ENCODE results near the gene KIR3DL1. TPM values are rescaled to one million over a fixed set of nuclear protein-coding genes. Genes with fewer than 3 reads are reported as not detected.
"Not testable (repeated sequence)": the region's sequence is repeated elsewhere in the genome, so short reads cannot be mapped to it uniquely, and the experiment has no call there.

The KIR3DL1 gene
- total RNA-seq, 1 experiment from 2014 or later, result not detected

- not testable (repeated sequence) for DNase-seq; H3K4me1 ChIP-seq (ENCODE audit: low read length); H3K9me2 ChIP-seq (replicated peaks; ENCODE audit: insufficient read depth, low read length); H3K9me3 ChIP-seq (ENCODE audit: low read length); H4K20me1 ChIP-seq (ENCODE audit: insufficient read depth, low read depth, low read length); H2AFZ ChIP-seq (ENCODE audit: low read length); H3K36me3 ChIP-seq (ENCODE audit: insufficient read depth, low read length); H3K27me3 ChIP-seq (ENCODE audit: low read length); H3K4me3 ChIP-seq (ENCODE audit: low read length); H3K4me2 ChIP-seq (ENCODE audit: low read depth, low read length, poor library complexity, severe bottlenecking); H3K27ac ChIP-seq (ENCODE audit: low read length); H3K79me2 ChIP-seq (ENCODE audit: low read length); H3K9ac ChIP-seq (ENCODE audit: low read length)
Measured at GRCh38 chr19:54858476-54858875, 42.2 kb downstream of the KIR3DL1 start.

GRCh38 chr19:54859421-54859820, 43.2 kb downstream of the KIR3DL1 start:
- not testable (repeated sequence) for H3K27ac ChIP-seq (ENCODE audit: low read length); H3K4me2 ChIP-seq (ENCODE audit: low read depth, low read length, poor library complexity, severe bottlenecking); H3K4me3 ChIP-seq (ENCODE audit: low read length); H4K20me1 ChIP-seq (ENCODE audit: insufficient read depth, low read depth, low read length); H3K9me3 ChIP-seq (ENCODE audit: low read length); H3K27me3 ChIP-seq (ENCODE audit: low read length); H2AFZ ChIP-seq (ENCODE audit: low read length); H3K4me1 ChIP-seq (ENCODE audit: low read length); H3K36me3 ChIP-seq (ENCODE audit: insufficient read depth, low read length); H3K9ac ChIP-seq (ENCODE audit: low read length); H3K79me2 ChIP-seq (ENCODE audit: low read length); H3K9me2 ChIP-seq (replicated peaks; ENCODE audit: insufficient read depth, low read length)
- peak; percentile 40 for DNase-seq

DNA sequence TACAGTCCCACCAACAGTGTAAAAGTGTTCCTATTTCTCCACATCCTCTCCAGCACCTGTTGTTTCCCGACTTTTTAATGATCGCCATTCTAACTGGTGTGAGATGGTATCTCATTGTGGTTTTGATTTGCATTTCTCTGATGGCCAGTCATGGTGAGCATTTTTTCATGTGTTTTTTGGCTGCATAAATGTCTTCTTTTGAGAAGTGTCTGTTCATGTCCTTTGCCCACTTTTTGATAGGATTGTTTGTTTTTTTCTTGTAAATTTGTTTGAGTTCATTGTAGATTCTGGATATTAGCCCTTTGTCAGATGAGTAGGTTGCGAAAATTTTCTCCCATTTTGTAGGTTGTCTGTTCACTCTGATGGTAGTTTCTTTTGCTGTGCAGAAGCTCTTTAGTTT, 47.2 kb downstream of the KIR3DL1 start:
- H3K27me3 ChIP-seq (ENCODE audit: low read length); H3K36me3 ChIP-seq (ENCODE audit: insufficient read depth, low read length); H3K4me3 ChIP-seq (ENCODE audit: low read length); H3K79me2 ChIP-seq (ENCODE audit: low read length); H3K27ac ChIP-seq (ENCODE audit: low read length); H3K9ac ChIP-seq (ENCODE audit: low read length); DNase-seq; H3K4me1 ChIP-seq (ENCODE audit: low read length); H2AFZ ChIP-seq (ENCODE audit: low read length); H3K9me3 ChIP-seq (ENCODE audit: low read length); H3K9me2 ChIP-seq (replicated peaks; ENCODE audit: insufficient read depth, low read length); H3K4me2 ChIP-seq (ENCODE audit: low read depth, low read length, poor library complexity, severe bottlenecking); H4K20me1 ChIP-seq (ENCODE audit: insufficient read depth, low read depth, low read length): not testable (repeated sequence)

DNA sequence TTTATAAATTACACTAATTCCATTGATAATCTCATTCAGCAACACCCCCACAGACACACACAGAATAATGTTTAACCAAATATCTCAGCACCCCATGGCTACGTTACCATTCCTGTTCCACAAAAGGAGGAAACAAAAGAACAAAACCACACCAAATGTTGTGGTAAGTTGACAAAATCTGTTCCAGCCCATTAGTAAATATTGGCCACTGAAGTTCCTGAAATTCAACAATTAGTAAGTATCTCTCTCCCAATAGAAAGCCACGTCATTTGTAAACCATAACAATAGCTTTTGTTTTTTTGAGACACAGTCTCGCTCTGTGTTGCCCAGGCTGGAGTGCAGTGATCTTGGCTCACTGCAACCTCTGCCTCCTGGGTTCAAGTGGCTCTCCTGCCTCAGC, 55.4 kb downstream of the KIR3DL1 start:
- Histone ChIP-seq H3K4me2 (ENCODE audit: low read depth, low read length, poor library complexity, severe bottlenecking) (no peak overlapping the region), H2AFZ (ENCODE audit: low read length) (no peak overlapping the region), H3K4me1 (ENCODE audit: low read length) (no peaks in the 10 kb centered on the region), H3K4me3 (ENCODE audit: low read length) (no peak overlapping the region), H4K20me1 (ENCODE audit: insufficient read depth, low read depth, low read length) (no peaks in the 10 kb centered on the region), H3K36me3 (ENCODE audit: insufficient read depth, low read length) (no peaks in the 10 kb centered on the region), H3K9ac (ENCODE audit: low read length) (no peak overlapping the region), H3K9me2 (replicated peaks; ENCODE audit: insufficient read depth, low read length) (no peaks in the 10 kb centered on the region), H3K27me3 (ENCODE audit: low read length) (no peaks in the 10 kb centered on the region), H3K9me3 (ENCODE audit: low read length) (no peaks in the 10 kb centered on the region), H3K27ac (ENCODE audit: low read length) (no peak overlapping the region), H3K79me2 (ENCODE audit: low read length) (no peaks in the 10 kb centered on the region)
- DNase-seq, result no peak

- no peak within 1 kb of the TSS for H3K4me3 ChIP-seq (ENCODE audit: low read length)
Measured at GRCh38 chr19:54873990-54874389, 57.7 kb downstream of the KIR3DL1 start, which contains the start of gene FCAR. Gene FCAR, plus strand, starts transcription at chr19:54874235. Its CDS starts 55 bp downstream, at chr19:54874290.

DNA sequence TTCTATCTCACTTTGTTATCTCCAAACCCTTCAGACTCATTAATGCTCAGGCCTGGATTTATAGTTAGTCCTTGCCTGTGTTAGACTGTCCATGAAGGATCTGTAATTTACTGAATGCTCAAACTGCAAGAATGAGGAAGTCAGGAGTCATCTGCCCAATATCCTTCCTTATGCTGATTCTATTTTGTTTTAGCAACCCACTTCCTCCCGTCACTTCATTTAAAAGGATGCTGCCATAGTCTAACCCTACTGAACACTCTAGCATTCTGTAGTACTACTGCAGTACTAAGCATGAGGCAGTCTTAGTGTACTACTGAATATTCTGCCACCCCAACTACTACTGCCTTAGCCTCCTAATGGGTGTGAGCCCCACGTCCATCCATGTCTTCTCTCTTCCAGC, 59.2 kb downstream of the KIR3DL1 start:
- no peak overlapping the region for H3K4me3 ChIP-seq (ENCODE audit: low read length)
- DNase-seq, result peak; percentile 39

More at GRCh38 chr19:54873990-54874389, 57.7 kb downstream of the KIR3DL1 start, which contains the start of gene FCAR:
- H3K9me2 ChIP-seq (replicated peaks; ENCODE audit: insufficient read depth, low read length), result no peaks in the 10 kb centered on the region
- DNase-seq, result no peak
- H3K4me1 ChIP-seq (ENCODE audit: low read length), result no peaks in the 10 kb centered on the region
- H3K9ac ChIP-seq (ENCODE audit: low read length), result no peak within 1 kb of the TSS
- no peaks in the 10 kb centered on the region for H4K20me1 ChIP-seq (ENCODE audit: insufficient read depth, low read depth, low read length)
- H3K27me3 ChIP-seq (ENCODE audit: low read length), result no peaks in the 10 kb centered on the region
- H3K27ac ChIP-seq (ENCODE audit: low read length), result no peak within 1 kb of the TSS
- no peaks in the 10 kb centered on the region for H3K9me3 ChIP-seq (ENCODE audit: low read length)
- H2AFZ ChIP-seq (ENCODE audit: low read length), result no peak within 1 kb of the TSS
- H3K4me2 ChIP-seq (ENCODE audit: low read depth, low read length, poor library complexity, severe bottlenecking), result no peak within 1 kb of the TSS
- H3K79me2 ChIP-seq (ENCODE audit: low read length), result no peaks in the 10 kb centered on the region
- no peaks in the 10 kb centered on the region for H3K36me3 ChIP-seq (ENCODE audit: insufficient read depth, low read length)

GRCh38 chr19:54877471-54877870, 61.2 kb downstream of the KIR3DL1 start:
- no peaks in the 10 kb centered on the region for H3K36me3 ChIP-seq (ENCODE audit: insufficient read depth, low read length)
- no peak overlapping the region for H2AFZ ChIP-seq (ENCODE audit: low read length)
- DNase-seq, result no peak
- no peaks in the 10 kb centered on the region for H3K9me3 ChIP-seq (ENCODE audit: low read length)
- H3K4me2 ChIP-seq (ENCODE audit: low read depth, low read length, poor library complexity, severe bottlenecking), result no peak overlapping the region
- no peaks in the 10 kb centered on the region for H3K79me2 ChIP-seq (ENCODE audit: low read length)
- H3K27me3 ChIP-seq (ENCODE audit: low read length), result no peaks in the 10 kb centered on the region
- no peaks in the 10 kb centered on the region for H4K20me1 ChIP-seq (ENCODE audit: insufficient read depth, low read depth, low read length)
- no peak overlapping the region for H3K4me3 ChIP-seq (ENCODE audit: low read length)
- no peaks in the 10 kb centered on the region for H3K4me1 ChIP-seq (ENCODE audit: low read length)
- H3K9ac ChIP-seq (ENCODE audit: low read length), result no peak overlapping the region
- H3K9me2 ChIP-seq (replicated peaks; ENCODE audit: insufficient read depth, low read length), result no peaks in the 10 kb centered on the region
- H3K27ac ChIP-seq (ENCODE audit: low read length), result no peak overlapping the region

More for the DNA sequence above, 59.2 kb downstream of the KIR3DL1 start:
- Histone ChIP-seq H3K27me3 (ENCODE audit: low read length) (no peaks in the 10 kb centered on the region), H3K9me3 (ENCODE audit: low read length) (no peaks in the 10 kb centered on the region), H4K20me1 (ENCODE audit: insufficient read depth, low read depth, low read length) (no peaks in the 10 kb centered on the region), H3K27ac (ENCODE audit: low read length) (no peak overlapping the region), H3K9me2 (replicated peaks; ENCODE audit: insufficient read depth, low read length) (no peaks in the 10 kb centered on the region), H3K36me3 (ENCODE audit: insufficient read depth, low read length) (no peaks in the 10 kb centered on the region), H3K9ac (ENCODE audit: low read length) (no peak overlapping the region), H3K4me2 (ENCODE audit: low read depth, low read length, poor library complexity, severe bottlenecking) (no peak overlapping the region), H3K79me2 (ENCODE audit: low read length) (no peaks in the 10 kb centered on the region), H3K4me1 (ENCODE audit: low read length) (no peaks in the 10 kb centered on the region), H2AFZ (ENCODE audit: low read length) (no peak overlapping the region)

All from Karpas-422 (cell line).